Mucosa of rectum (tissue), 2 donors: ENCODE measurements around the gene DESI2.
A peak's percentile ranks its signal among the peaks of the same experiment; 100 is the strongest.
"Not testable (repeated sequence)": the region's sequence is repeated elsewhere in the genome, so short reads cannot be mapped to it uniquely, and the experiment has no call there.

Experiments used
- H3K27ac ChIP-seq, 2 donors: one replicate each; pipeline ENCODE4 v1.7.0; 2013; ENCODE audit warnings: inconsistent platforms in 2 of 2, low read depth in 2 of 2, low read length in 2 of 2
- H3K27me3 ChIP-seq, 2 donors: one replicate each; pipeline ENCODE4 v1.7.0; 2013; ENCODE audit warnings: low read length in 2 of 2; ENCODE audit not compliant: control insufficient read depth in 2 of 2, insufficient read depth in 2 of 2
- H3K36me3 ChIP-seq, 2 donors: one replicate each; pipeline ENCODE4 v1.7.0; 2013; ENCODE audit warnings: low read length in 2 of 2; ENCODE audit not compliant: control insufficient read depth in 2 of 2, insufficient read depth in 2 of 2
- H3K4me1 ChIP-seq, 2 donors: one replicate each; pipeline ENCODE4 v1.7.0; 2013; ENCODE audit warnings: low read length in 2 of 2, mild to moderate bottlenecking in 1 of 2; ENCODE audit not compliant: control insufficient read depth in 2 of 2, insufficient read depth in 2 of 2
- H3K4me3 ChIP-seq, 2 donors: one replicate each; pipeline ENCODE4 v1.7.0; 2013; ENCODE audit warnings: low read length in 2 of 2
- H3K9ac ChIP-seq, 2 donors: one replicate each; pipeline ENCODE4 v1.7.0; 2013; ENCODE audit warnings: low read length in 2 of 2, low read depth in 1 of 2, mild to moderate bottlenecking in 1 of 2
- H3K9me3 ChIP-seq, 2 donors: one replicate each; pipeline ENCODE4 v1.7.0; 2013; ENCODE audit warnings: low read length in 2 of 2; ENCODE audit not compliant: control insufficient read depth in 2 of 2
- donor health status: healthy.
- donor health status: Normal muscosa, but diverticular disease.

Gene DESI2

GRCh38 chr1:244654108-244655038, 1.4 kb downstream of the DESI2 start:
- Histone ChIP-seq H3K9me3 (no peaks in the 10 kb centered on the region), H3K36me3 (peaks cover 3 to 7% of the 10 kb centered on the region in 2 donors), H3K4me1 (peaks cover 10 to 27% of the 10 kb centered on the region in 2 donors), H3K4me3 (peak overlapping the region; percentile 77 to 86), H3K27ac (no peak overlapping the region), H3K9ac (peak overlapping the region; percentile 88 to 92), H3K27me3 (no peaks in the 10 kb centered on the region)

- H3K4me1 ChIP-seq = peaks cover 10 to 27% of the 10 kb centered on the region in 2 donors
- no peak overlapping the region for H3K9ac ChIP-seq
- H3K9me3 ChIP-seq = no peaks in the 10 kb centered on the region
- H3K27me3 ChIP-seq = no peaks in the 10 kb centered on the region
- no peak overlapping the region for H3K27ac ChIP-seq
- peak overlapping the region in 1 of 2 donors; percentile 77 for H3K4me3 ChIP-seq
- peaks cover 3 to 7% of the 10 kb centered on the region in 2 donors for H3K36me3 ChIP-seq
Measured at GRCh38 chr1:244655186-244655585, 2.3 kb downstream of the DESI2 start.

GRCh38 chr1:244657421-244657820, 4.5 kb downstream of the DESI2 start:
- Histone ChIP-seq H3K27ac (no peak overlapping the region), H3K4me1 (peaks cover 4 to 23% of the 10 kb centered on the region in 2 donors), H3K9me3 (no peaks in the 10 kb centered on the region), H3K27me3 (no peaks in the 10 kb centered on the region), H3K9ac (no peak overlapping the region), H3K4me3 (no peak overlapping the region), H3K36me3 (peaks cover 3 to 7% of the 10 kb centered on the region in 2 donors)

GRCh38 chr1:244659694-244660093, 6.8 kb downstream of the DESI2 start:
- no peak overlapping the region for H3K27ac ChIP-seq

GRCh38 chr1:244660595-244660994, 7.7 kb downstream of the DESI2 start:
- peaks cover 3 to 7% of the 10 kb centered on the region in 2 donors for H3K36me3 ChIP-seq
- H3K9me3 ChIP-seq = no peaks in the 10 kb centered on the region
- no peaks in the 10 kb centered on the region for H3K27me3 ChIP-seq
- no peak overlapping the region for H3K4me3 ChIP-seq
- peaks cover 5 to 7% of the 10 kb centered on the region in 2 donors for H3K4me1 ChIP-seq
- H3K9ac ChIP-seq = no peak overlapping the region
- no peak overlapping the region for H3K27ac ChIP-seq

More at GRCh38 chr1:244659694-244660093, 6.8 kb downstream of the DESI2 start:
- Histone ChIP-seq H3K4me3 (no peak overlapping the region), H3K4me1 (peaks cover 0 to 15% of the 10 kb centered on the region in 2 donors), H3K27me3 (no peaks in the 10 kb centered on the region), H3K9ac (no peak overlapping the region), H3K36me3 (peaks cover 3 to 7% of the 10 kb centered on the region in 2 donors), H3K9me3 (no peaks in the 10 kb centered on the region)

- not testable (repeated sequence) for H3K27me3 ChIP-seq, H3K4me3 ChIP-seq, H3K27ac ChIP-seq, H3K9me3 ChIP-seq, H3K36me3 ChIP-seq, H3K4me1 ChIP-seq, H3K9ac ChIP-seq
Measured at GRCh38 chr1:244661569-244662312, 8.8 kb downstream of the DESI2 start.

- H3K36me3 ChIP-seq = peaks cover 3% of the 10 kb centered on the region in 2 donors
- no peak overlapping the region for H3K27ac ChIP-seq
- no peaks in the 10 kb centered on the region for H3K9me3 ChIP-seq
Measured at GRCh38 chr1:244662599-244662998, 9.7 kb downstream of the DESI2 start.

GRCh38 chr1:244664353-244664752, 11.4 kb downstream of the DESI2 start:
- Histone ChIP-seq H3K9ac (no peak overlapping the region), H3K9me3 (no peaks in the 10 kb centered on the region), H3K27ac (no peak overlapping the region), H3K36me3 (no peaks in the 10 kb centered on the region), H3K27me3 (no peaks in the 10 kb centered on the region), H3K4me3 (no peak overlapping the region), H3K4me1 (peaks cover 0 to 7% of the 10 kb centered on the region in 2 donors)

More at GRCh38 chr1:244662599-244662998, 9.7 kb downstream of the DESI2 start:
- Histone ChIP-seq H3K27me3 (no peaks in the 10 kb centered on the region), H3K9ac (no peak overlapping the region), H3K4me1 (peaks cover 0 to 7% of the 10 kb centered on the region in 2 donors), H3K4me3 (no peak overlapping the region)

GRCh38 chr1:244665771-244666217, 12.9 kb downstream of the DESI2 start:
- H3K9me3 ChIP-seq = no peaks in the 10 kb centered on the region
- no peak overlapping the region for H3K9ac ChIP-seq
- no peaks in the 10 kb centered on the region for H3K27me3 ChIP-seq
- no peak overlapping the region for H3K27ac ChIP-seq
- no peak overlapping the region for H3K4me3 ChIP-seq
- H3K36me3 ChIP-seq = peaks cover 0 to 3% of the 10 kb centered on the region in 2 donors
- H3K4me1 ChIP-seq = peaks cover 0 to 7% of the 10 kb centered on the region in 2 donors
